Esophagus muscularis mucosa (tissue), 4 donors: ENCODE measurements around the gene GALNT2. TPM values are rescaled to one million over a fixed set of nuclear protein-coding genes. Genes with fewer than 3 reads are reported as not detected.

Experiments used
- DNase-seq: peaks from one replicate; pipeline ENCODE4 v3.0.0-alpha.2; 2017; ENCODE audit errors: extremely low spot score
- H3K27ac ChIP-seq, 4 donors: fragments of 200-600 bp; sonication (generic); replicated peaks in 1 of 4; 1 replicate in 3 of 4; 2 replicates in 1 of 4; pipeline ENCODE4 v1.5.1; 2016 to 2019; ENCODE audit warnings: mild to moderate bottlenecking in 1 of 4
- H3K27me3 ChIP-seq, 4 donors: fragments of 200-600 bp; sonication (generic); one replicate each; pipeline versions ENCODE4 v1.5.1 to v1.6.0; 2016 to 2019
- H3K36me3 ChIP-seq, 4 donors: fragments of 200-600 bp; sonication (generic); one replicate each; pipeline ENCODE4 v1.5.1; 2016 to 2019
- H3K4me1 ChIP-seq, 4 donors: fragments of 200-600 bp; sonication (generic); one replicate each; pipeline ENCODE4 v1.5.1; 2016 to 2019
- H3K4me3 ChIP-seq, 4 donors: fragments of 200-600 bp; sonication (generic); 1 replicate in 2 of 4; 2 replicates in 2 of 4; pipeline ENCODE4 v1.5.1; 2016 to 2019; ENCODE audit warnings: mild to moderate bottlenecking in 4 of 4, moderate library complexity in 1 of 4
- H3K9me3 ChIP-seq, 4 donors: fragments of 200-600 bp; sonication (generic); 1 replicate in 3 of 4; 2 replicates in 1 of 4; pipeline ENCODE4 v1.5.1; 2016 to 2019
- EP300 ChIP-seq: sonication (generic); formaldehyde crosslinking; IDR thresholded peaks from one replicate; pipeline ENCODE4 v1.6.1; 2017; ENCODE audit warnings: antibody characterized with exemption
- POLR2A ChIP-seq: fragments of 450-650 bp; IDR thresholded peaks from one replicate; pipeline ENCODE4 v1.6.1; 2017; ENCODE audit warnings: antibody characterized with exemption, moderate library complexity, mild to moderate bottlenecking, low read depth
- POLR2AphosphoS5 ChIP-seq, 2 donors: sonication (generic); formaldehyde crosslinking; IDR thresholded peaks; one replicate each; pipeline ENCODE4 v1.6.1; 2017; ENCODE audit warnings: antibody characterized with exemption in 2 of 2
- WGBS: methylation state at CpG from one replicate; pipeline ENCODE4 v1.1.5; 2018; 5-methylcytosine and 5-hydroxymethylcytosine counted together
- intact Hi-C: fragments of 100-400 bp; cut with DNase I; formaldehyde crosslinking; loops from one replicate; pipeline ENCODE4 v1.15.1; 2023
- total RNA-seq, 4 donors: library from RNA; depleted of rRNA; stranded (reverse); fragments of >200 nt; gene quantifications; one replicate each; pipeline versions ENCODE4 v1.1.0 to v1.2.1, GENCODE V29; 2016
- TF ChIP-seq, protein P1 (sequence below), 3 experiments: fragments of 200-600 bp in 2 of 3; fragments of 450-650 bp in 1 of 3; sonication (generic) in 2 of 3; IDR thresholded peaks; one replicate each; pipeline ENCODE4 v1.5.1; 2017 to 2019; ENCODE audit warnings: antibody characterized with exemption in 3 of 3, mild to moderate bottlenecking in 2 of 3, moderate library complexity in 1 of 3

The GALNT2 gene
- total RNA-seq, 4 donors from 2014 or later = 89.6 to 145 (median 129) TPM

DNA sequence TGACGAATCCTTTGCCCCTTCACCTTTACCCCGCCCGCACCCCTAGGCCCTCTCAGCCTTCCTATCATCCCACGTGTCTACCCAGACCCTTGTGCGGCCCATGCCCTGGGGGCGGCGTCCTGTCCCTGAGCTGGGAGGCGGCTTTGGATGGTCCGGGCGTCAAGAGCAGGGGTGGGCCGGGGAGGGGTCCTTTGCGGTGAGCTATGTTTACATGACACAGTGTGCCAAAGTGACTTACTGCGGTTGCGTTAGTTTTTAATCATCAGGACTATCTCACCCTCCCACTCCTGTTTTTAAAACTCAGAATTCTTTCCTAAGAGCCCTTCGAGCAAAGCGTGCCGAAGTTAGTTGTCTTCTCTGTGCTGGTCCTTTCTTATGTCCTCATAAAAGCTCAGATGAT, 214.5 kb downstream of the GALNT2 start:
- no peak for DNase-seq
- intact Hi-C loops = no loop called here
- H3K4me1 ChIP-seq = peaks cover 0 to 16% (median 10%) of the 10 kb centered on the region in 4 donors
- H3K9me3 ChIP-seq = no peaks in the 10 kb centered on the region
- no peak for TF ChIP-seq POLR2AphosphoS5 (IDR thresholded peaks at IDR 0.05)
- TF ChIP-seq EP300 = no peak
- TF ChIP-seq, protein P1, sequence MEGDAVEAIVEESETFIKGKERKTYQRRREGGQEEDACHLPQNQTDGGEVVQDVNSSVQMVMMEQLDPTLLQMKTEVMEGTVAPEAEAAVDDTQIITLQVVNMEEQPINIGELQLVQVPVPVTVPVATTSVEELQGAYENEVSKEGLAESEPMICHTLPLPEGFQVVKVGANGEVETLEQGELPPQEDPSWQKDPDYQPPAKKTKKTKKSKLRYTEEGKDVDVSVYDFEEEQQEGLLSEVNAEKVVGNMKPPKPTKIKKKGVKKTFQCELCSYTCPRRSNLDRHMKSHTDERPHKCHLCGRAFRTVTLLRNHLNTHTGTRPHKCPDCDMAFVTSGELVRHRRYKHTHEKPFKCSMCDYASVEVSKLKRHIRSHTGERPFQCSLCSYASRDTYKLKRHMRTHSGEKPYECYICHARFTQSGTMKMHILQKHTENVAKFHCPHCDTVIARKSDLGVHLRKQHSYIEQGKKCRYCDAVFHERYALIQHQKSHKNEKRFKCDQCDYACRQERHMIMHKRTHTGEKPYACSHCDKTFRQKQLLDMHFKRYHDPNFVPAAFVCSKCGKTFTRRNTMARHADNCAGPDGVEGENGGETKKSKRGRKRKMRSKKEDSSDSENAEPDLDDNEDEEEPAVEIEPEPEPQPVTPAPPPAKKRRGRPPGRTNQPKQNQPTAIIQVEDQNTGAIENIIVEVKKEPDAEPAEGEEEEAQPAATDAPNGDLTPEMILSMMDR (IDR thresholded peaks at IDR 0.05) = no peak
- TF ChIP-seq POLR2A = no peak
- H3K27ac ChIP-seq = no peak overlapping the region
- no peak overlapping the region for H3K4me3 ChIP-seq
- WGBS = 90% methylated on average over 16 of the region's 17 CpGs
- no peaks in the 10 kb centered on the region for H3K27me3 ChIP-seq
- peaks cover 17 to 56% (median 47%) of the 10 kb centered on the region in 4 donors for H3K36me3 ChIP-seq

DNA sequence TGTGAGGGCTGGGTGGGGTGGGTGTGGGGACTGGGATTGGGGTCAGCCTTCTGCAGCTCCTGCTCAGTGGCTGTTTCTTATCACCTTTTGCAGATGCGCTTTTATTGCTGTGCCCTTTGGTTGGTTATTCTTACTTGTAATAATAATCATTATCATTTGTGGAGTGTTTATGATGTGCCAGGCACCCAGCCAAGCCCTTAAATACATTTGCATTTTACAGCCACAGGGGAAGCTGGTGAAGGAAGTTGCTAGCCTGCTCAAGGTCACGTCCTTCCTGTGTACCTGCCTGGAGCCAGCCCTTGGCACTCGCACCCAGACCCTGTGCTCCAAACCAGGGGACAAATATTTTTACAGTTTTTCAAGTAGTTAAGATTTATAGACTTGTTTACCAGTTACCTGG, 215.1 kb downstream of the GALNT2 start:
- Histone ChIP-seq H3K27ac (no peak overlapping the region), H3K9me3 (no peaks in the 10 kb centered on the region), H3K27me3 (peaks cover 0 to 6% (median 0%) of the 10 kb centered on the region in 4 donors), H3K4me1 (peaks cover 0 to 16% (median 10%) of the 10 kb centered on the region in 4 donors), H3K36me3 (peaks cover 16 to 50% (median 41%) of the 10 kb centered on the region in 4 donors), H3K4me3 (no peak overlapping the region)
- 39% methylated on average over 3 of the region's 3 CpGs for WGBS
- intact Hi-C loops = no loop called here
- DNase-seq = no peak
- TF ChIP-seq, protein P1 (IDR thresholded peaks at IDR 0.05) = no peak
- TF ChIP-seq POLR2AphosphoS5 (IDR thresholded peaks at IDR 0.05) (no peak), EP300 (no peak), POLR2A (no peak)

DNA sequence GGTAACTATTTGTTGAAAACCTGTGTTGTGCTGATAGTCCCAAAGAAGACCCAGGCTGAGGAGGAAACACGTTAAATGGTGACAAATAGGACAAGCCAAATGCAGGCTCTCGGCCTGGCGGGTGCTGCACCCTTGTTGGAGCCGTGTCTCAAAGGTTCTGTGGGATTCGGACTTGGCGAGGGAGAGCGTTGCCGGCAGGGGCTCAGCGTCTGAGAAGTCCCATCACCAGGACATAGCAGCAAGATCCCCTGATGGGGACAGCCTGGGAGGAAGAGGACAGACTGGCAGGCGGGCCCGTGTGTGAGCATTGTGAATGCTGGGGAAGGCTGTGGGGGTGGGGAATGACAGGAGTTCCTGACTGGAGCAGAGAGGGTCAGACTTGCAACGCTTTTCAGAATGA, 216.6 kb downstream of the GALNT2 start:
- 92% methylated on average over 12 of the region's 12 CpGs for WGBS
- intact Hi-C loops = no loop called here

DNA sequence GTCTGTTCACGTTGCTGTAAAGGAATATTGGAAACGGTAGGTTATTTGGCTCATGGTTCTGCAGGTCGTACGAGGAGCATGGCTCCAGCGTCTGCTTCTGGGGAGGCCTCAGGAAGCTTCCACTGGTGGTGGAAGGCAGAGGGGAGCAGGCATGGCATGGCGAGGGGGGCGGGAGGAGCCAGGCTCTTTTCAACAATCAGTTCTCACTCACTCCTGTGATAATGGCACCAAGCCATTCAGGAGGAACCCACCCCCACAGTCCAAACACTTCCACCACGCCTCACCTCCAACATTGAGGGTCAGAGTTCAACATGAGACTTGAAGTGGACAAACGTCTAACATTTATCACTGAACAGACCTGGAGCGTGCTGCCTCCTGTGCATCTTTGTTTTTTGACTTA, 217.9 kb downstream of the GALNT2 start:
- TF ChIP-seq, protein P1 (IDR thresholded peaks at IDR 0.05) = no peak
- no peak for TF ChIP-seq POLR2AphosphoS5 (IDR thresholded peaks at IDR 0.05)
- no peak for TF ChIP-seq EP300
- no peak for TF ChIP-seq POLR2A
- Histone ChIP-seq H3K27ac (no peak overlapping the region), H3K27me3 (peaks cover 0 to 21% (median 0%) of the 10 kb centered on the region in 4 donors), H3K4me3 (no peak overlapping the region), H3K4me1 (peaks cover 0 to 16% (median 10%) of the 10 kb centered on the region in 4 donors), H3K36me3 (peaks cover 7 to 23% (median 16%) of the 10 kb centered on the region in 4 donors), H3K9me3 (no peaks in the 10 kb centered on the region)
- DNase-seq = no peak
- intact Hi-C loops = no loop called here
- WGBS = 84% methylated on average over 9 of the region's 10 CpGs

More for the DNA sequence above, 216.6 kb downstream of the GALNT2 start:
- H3K27me3 ChIP-seq = peaks cover 0 to 16% (median 0%) of the 10 kb centered on the region in 4 donors
- no peak overlapping the region for H3K4me3 ChIP-seq
- DNase-seq = no peak
- no peaks in the 10 kb centered on the region for H3K9me3 ChIP-seq
- H3K27ac ChIP-seq = no peak overlapping the region
- H3K36me3 ChIP-seq = peaks cover 16 to 35% (median 28%) of the 10 kb centered on the region in 4 donors
- no peak for TF ChIP-seq EP300
- no peak for TF ChIP-seq POLR2AphosphoS5 (IDR thresholded peaks at IDR 0.05)
- no peak for TF ChIP-seq POLR2A
- TF ChIP-seq, protein P1 (IDR thresholded peaks at IDR 0.05) = no peak
- peaks cover 0 to 16% (median 10%) of the 10 kb centered on the region in 4 donors for H3K4me1 ChIP-seq

DNA sequence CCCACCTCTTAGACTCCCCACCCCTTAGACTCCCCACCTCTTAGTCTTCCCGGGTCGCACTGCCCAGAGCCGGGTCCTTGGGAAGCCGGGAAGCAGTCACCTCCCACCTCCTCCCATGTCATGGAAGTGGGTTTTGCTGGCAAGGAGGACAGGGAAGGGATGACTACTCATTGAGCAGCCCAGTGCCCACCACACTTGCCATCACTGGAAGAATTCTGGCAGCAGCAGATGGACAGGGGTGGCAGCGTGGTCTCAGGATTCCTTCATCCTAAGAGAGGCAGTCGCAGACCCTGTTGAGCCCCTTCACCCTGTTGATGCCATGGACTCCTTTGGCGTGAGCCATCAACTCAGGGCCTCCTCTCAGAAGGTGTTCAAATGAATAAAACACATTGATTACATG, 218.3 kb downstream of the GALNT2 start:
- no peak for DNase-seq
- TF ChIP-seq, protein P1 (IDR thresholded peaks at IDR 0.05) = no peak
- no peak for TF ChIP-seq POLR2A
- no peak for TF ChIP-seq POLR2AphosphoS5 (IDR thresholded peaks at IDR 0.05)
- TF ChIP-seq EP300 = no peak
- 91% methylated on average over 7 of the region's 7 CpGs for WGBS

More for the DNA sequence above, 218.3 kb downstream of the GALNT2 start:
- intact Hi-C loops = no loop called here
- no peak overlapping the region for H3K27ac ChIP-seq
- H3K27me3 ChIP-seq = peaks cover 0 to 25% (median 0%) of the 10 kb centered on the region in 4 donors
- H3K4me3 ChIP-seq = no peak overlapping the region
- H3K4me1 ChIP-seq = peaks cover 0 to 16% (median 10%) of the 10 kb centered on the region in 4 donors
- H3K9me3 ChIP-seq = no peaks in the 10 kb centered on the region
- peaks cover 2 to 18% (median 12%) of the 10 kb centered on the region in 4 donors for H3K36me3 ChIP-seq
